H1 (cell line): Measurements from ENCODE around the gene OBSCN. TPM values are rescaled to one million over a fixed set of nuclear protein-coding genes. Genes with fewer than 3 reads are reported as not detected.
A peak's percentile ranks its signal among the peaks of the same experiment; 100 is the strongest.

ENCODE experiments used
- CTCF ChIA-PET: fragments of 300-600 bp; sonication (Branson Sonifier 250); formaldehyde crosslinking; loops from one replicate; lab custom pipeline; 2021; ENCODE audit not compliant: partially characterized antibody; lab: Charles Lee
- POLR2A ChIA-PET: fragments of 300-600 bp; sonication (Branson Sonifier 250); formaldehyde crosslinking; loops from one replicate; lab custom pipeline; 2021; ENCODE audit warnings: inconsistent platforms; ENCODE audit not compliant: partially characterized antibody; lab: Charles Lee
- DNase-seq, 2 experiments: peaks; one replicate each; pipeline versions ENCODE4 v3.0.0 to v3.0.0-alpha.2; 2010 to 2022; ENCODE audit warnings: low spot score in 2 of 2, low read depth in 1 of 2, mixed read lengths in 1 of 2
- FAIRE-seq: peaks from 2 replicates; lab custom pipeline; 2011; peaks lifted over from hg19 to GRCh38; lab: Jason Lieb, UNC
- H2AFZ ChIP-seq: 2 replicates; pipeline ENCODE4 v1.8.1; 2012; ENCODE audit warnings: low read length, inconsistent platforms
- H2AK5ac ChIP-seq: 2 replicates; pipeline ENCODE4 v1.6.1; 2013; ENCODE audit warnings: low read depth, low read length
- H2BK120ac ChIP-seq: replicated peaks from 2 replicates; pipeline ENCODE3; 2013; ENCODE audit warnings: low read depth, low read length, inconsistent platforms
- H2BK12ac ChIP-seq: 2 replicates; pipeline ENCODE4 v1.6.1; 2013; ENCODE audit warnings: low read depth, low read length
- H2BK15ac ChIP-seq: 2 replicates; pipeline ENCODE4 v1.6.1; 2013; ENCODE audit warnings: low read length
- H2BK20ac ChIP-seq: 2 replicates; pipeline ENCODE4 v1.6.1; 2013; ENCODE audit warnings: low read length
- H2BK5ac ChIP-seq: 2 replicates; pipeline ENCODE4 v1.6.1; 2013; ENCODE audit warnings: low read depth, low read length
- H3K14ac ChIP-seq: 2 replicates; pipeline ENCODE4 v1.6.1; 2013; ENCODE audit warnings: inconsistent platforms; ENCODE audit not compliant: insufficient read length
- H3K18ac ChIP-seq: 2 replicates; pipeline ENCODE4 v1.6.1; 2013; ENCODE audit warnings: low read length; ENCODE audit errors: extremely low read depth
- H3K23ac ChIP-seq: 2 replicates; pipeline ENCODE4 v1.6.1; 2013; ENCODE audit warnings: inconsistent platforms; ENCODE audit not compliant: insufficient read length
- H3K23me2 ChIP-seq: 2 replicates; pipeline ENCODE4 v1.6.1; 2013; ENCODE audit warnings: low read depth, low read length
- H3K27ac ChIP-seq: 2 replicates; pipeline ENCODE4 v1.6.1; 2011; ENCODE audit warnings: low read depth, low read length, inconsistent platforms
- H3K27me3 ChIP-seq, 4 experiments: replicated peaks in 1 of 4; 1 replicate in 1 of 4; 2 replicates in 3 of 4; pipeline versions ENCODE4 v1.6.1 to v1.8.1; 2011 to 2013; ENCODE audit warnings: low read length in 3 of 4, mild to moderate bottlenecking in 3 of 4, inconsistent platforms in 2 of 4, mixed read lengths in 2 of 4, moderate library complexity in 1 of 4; ENCODE audit not compliant: control insufficient read depth in 3 of 4, insufficient read depth in 3 of 4; ENCODE audit errors: extremely low read depth in 1 of 4
- H3K36me3 ChIP-seq, 4 experiments: 2 replicates each; pipeline versions ENCODE4 v1.6.1 to v1.8.1; 2011 to 2013; ENCODE audit warnings: mild to moderate bottlenecking in 4 of 4, low read length in 3 of 4, moderate library complexity in 2 of 4, control low read depth in 1 of 4, inconsistent platforms in 1 of 4; ENCODE audit not compliant: insufficient read depth in 4 of 4, control insufficient read depth in 2 of 4
- H3K4ac ChIP-seq: replicated peaks from 2 replicates; pipeline ENCODE3; 2013; ENCODE audit warnings: low read length, low read depth, mixed read lengths, inconsistent platforms; ENCODE audit not compliant: insufficient read length
- H3K4me1 ChIP-seq, 4 experiments: replicated peaks in 1 of 4; 1 replicate in 1 of 4; 2 replicates in 3 of 4; pipeline versions ENCODE4 v1.6.1 to v1.8.1; 2011 to 2013; ENCODE audit warnings: low read length in 3 of 4, inconsistent platforms in 2 of 4, mixed read lengths in 1 of 4; ENCODE audit not compliant: insufficient read depth in 4 of 4, control insufficient read depth in 3 of 4
- H3K4me2 ChIP-seq, 2 experiments: 2 replicates each; pipeline versions ENCODE4 v1.6.1 to v1.8.1; 2011 to 2013; ENCODE audit warnings: low read depth in 2 of 2, low read length in 2 of 2, control low read depth in 1 of 2, inconsistent platforms in 1 of 2, mild to moderate bottlenecking in 1 of 2; ENCODE audit not compliant: insufficient read depth in 1 of 2
- H3K4me3 ChIP-seq, 4 experiments: fragments of 200-600, 300-600 bp in 1 of 4; sonication (generic), shearing (Covaris generic), sonication (Bioruptor Twin) in 1 of 4; 2 replicates each; pipeline versions ENCODE4 v1.5.1 to v1.8.1; 2011 to 2016; ENCODE audit warnings: low read length in 4 of 4, low read depth in 3 of 4, control low read depth in 2 of 4, inconsistent platforms in 2 of 4, mild to moderate bottlenecking in 2 of 4, mixed read lengths in 1 of 4, moderate library complexity in 1 of 4; ENCODE audit not compliant: insufficient read depth in 2 of 4; ENCODE audit errors: extremely low read depth in 1 of 4
- H3K56ac ChIP-seq: replicated peaks from 2 replicates; pipeline ENCODE3; 2013; ENCODE audit warnings: low read depth, mild to moderate bottlenecking, mixed read lengths, low read length, inconsistent platforms; ENCODE audit not compliant: insufficient read length
- H3K79me1 ChIP-seq: 2 replicates; pipeline ENCODE4 v1.6.1; 2013; ENCODE audit warnings: low read depth, low read length, control low read depth
- H3K79me2 ChIP-seq, 2 experiments: 2 replicates each; pipeline versions ENCODE4 v1.6.1 to v1.8.1; 2012 to 2013; ENCODE audit warnings: low read length in 2 of 2, mild to moderate bottlenecking in 2 of 2, inconsistent platforms in 1 of 2; ENCODE audit not compliant: insufficient read depth in 2 of 2, control insufficient read depth in 1 of 2
- H3K9ac ChIP-seq, 4 experiments: replicated peaks in 1 of 4; 1 replicate in 1 of 4; 2 replicates in 3 of 4; pipeline versions ENCODE4 v1.6.1 to v1.8.1; 2011 to 2013; ENCODE audit warnings: low read depth in 3 of 4, low read length in 3 of 4, control low read depth in 2 of 4, mild to moderate bottlenecking in 2 of 4, moderate library complexity in 2 of 4, inconsistent platforms in 1 of 4; ENCODE audit errors: extremely low read depth in 1 of 4
- H3K9me3 ChIP-seq, 2 experiments: 2 replicates each; pipeline versions ENCODE4 v1.6.1 to v1.8.1; 2012 to 2013; ENCODE audit warnings: mild to moderate bottlenecking in 2 of 2, moderate library complexity in 2 of 2, control low read depth in 1 of 2, inconsistent platforms in 1 of 2, low read depth in 1 of 2, low read length in 1 of 2, mixed read lengths in 1 of 2; ENCODE audit not compliant: insufficient read depth in 2 of 2
- H4K20me1 ChIP-seq, 2 experiments: replicated peaks in 1 of 2; 2 replicates each; pipeline versions ENCODE3 to v1.8.1; 2011 to 2013; ENCODE audit warnings: inconsistent platforms in 2 of 2, low read length in 2 of 2, mild to moderate bottlenecking in 1 of 2; ENCODE audit not compliant: insufficient read depth in 2 of 2, control insufficient read depth in 1 of 2
- H4K5ac ChIP-seq: 2 replicates; pipeline ENCODE4 v1.6.1; 2013; ENCODE audit warnings: low read length, low read depth, mixed read lengths, inconsistent platforms; ENCODE audit not compliant: insufficient read length
- H4K8ac ChIP-seq: 2 replicates; pipeline ENCODE4 v1.8.0; 2013; ENCODE audit warnings: mild to moderate bottlenecking, moderate library complexity, low read length, inconsistent platforms; ENCODE audit not compliant: insufficient read depth; ENCODE audit errors: extremely low read depth
- H4K91ac ChIP-seq: replicated peaks from 2 replicates; pipeline ENCODE3; 2013; ENCODE audit warnings: low read length, mixed read lengths, inconsistent platforms; ENCODE audit not compliant: insufficient read length
- ATF2 ChIP-seq: IDR thresholded peaks from 2 replicates; pipeline ENCODE4 v1.6.1; 2012; ENCODE audit warnings: low read length, inconsistent platforms
- CBX8 ChIP-seq: fragments of 300-800, 300-1000 bp; sonication (generic); IDR thresholded peaks from 2 replicates; pipeline ENCODE4 v1.7.1; 2016; ENCODE audit warnings: low read depth, low read length, borderline replicate concordance
- JUN ChIP-seq: IDR thresholded peaks from 2 replicates; pipeline ENCODE4 v1.6.1; 2011; ENCODE audit warnings: low read depth, mild to moderate bottlenecking, improper control_type of control experiment, low read length
- POU5F1 ChIP-seq: IDR thresholded peaks from 2 replicates; pipeline ENCODE4 v1.6.1; 2011; ENCODE audit warnings: low read depth, mild to moderate bottlenecking, low read length, moderate library complexity
- SP4 ChIP-seq: IDR thresholded peaks from 2 replicates; pipeline ENCODE4 v1.6.1; 2012; ENCODE audit warnings: low read length, inconsistent platforms
- TAF7 ChIP-seq: optimal IDR thresholded peaks from 2 replicates; pipeline ENCODE3; 2011; ENCODE audit warnings: low read depth, mild to moderate bottlenecking, inconsistent platforms, low read length, moderate library complexity, borderline replicate concordance
- WGBS, 2 experiments: shearing (Covaris generic) in 1 of 2; methylation state at CpG; one replicate each; pipeline versions ENCODE4 v1.1.6 to v1.1.7; 2013 to 2015; ENCODE audit warnings: low lambda C conversion rate in 2 of 2, mixed read lengths in 2 of 2, inconsistent platforms in 1 of 2, low coverage in 1 of 2, missing lambda C conversion rate in 1 of 2; ENCODE audit not compliant: insufficient replicate concordance in 2 of 2, insufficient coverage in 1 of 2, insufficient read length in 1 of 2; ENCODE audit errors: extremely low coverage in 1 of 2, missing lambda C conversion rate in 1 of 2; 5-methylcytosine and 5-hydroxymethylcytosine counted together
- polyA plus RNA-seq, 7 experiments: library from polyadenylated mRNA; depleted of rRNA in 3 of 7; stranded (reverse) in 5 of 7; unstranded in 2 of 7; fragments of >200 nt in 5 of 7; fragments of 200-250 nt in 2 of 7; gene quantifications; 1 replicate in 5 of 7; 2 replicates in 1 of 7; 4 replicates in 1 of 7; pipeline versions ENCODE4 v1.2.1 to v1.2.3, GENCODE V29; 2011 to 2013; ENCODE audit warnings: missing spikeins in 2 of 7, mixed read lengths in 2 of 7
- total RNA-seq: library from RNA; stranded (reverse); fragmentation: NEBNext Ultra II Directional; extraction: Animal tissue kit (Norgen Biotek cat#: 25700); gene quantifications from 2 replicates; pipeline ENCODE4 v1.2.1, GENCODE V29; 2021
- TF ChIP-seq, protein P1 (sequence below), 3 experiments: IDR thresholded peaks; 1 replicate in 2 of 3; 2 replicates in 1 of 3; pipeline versions ENCODE4 v1.5.1 to v1.6.1; 2011; ENCODE audit warnings: low read length in 3 of 3, mild to moderate bottlenecking in 3 of 3, inconsistent platforms in 2 of 3, low read depth in 1 of 3, moderate library complexity in 1 of 3; ENCODE audit not compliant: insufficient read depth in 1 of 3; ENCODE audit errors: control extremely low read depth in 1 of 3

OBSCN gene
- total and polyA plus RNA-seq, 2 of the 8 experiments (the other 6 are each of a cell fraction or from before 2014, with no cell fraction given), result 7.5 to 28.4 TPM

GRCh38 chr1:228175316-228176023 lies 32.4 kb upstream of the OBSCN start:
- H2BK5ac ChIP-seq, result no peak overlapping the region
- CTCF ChIA-PET, result interaction anchor here (0.7 to 3.8 kb wide), 7 partner anchors 10 to 176 kb away, joined by 3 to 23 read pairs (median 4); partner anchors contain the start of gene IBA57
- DNase-seq, result no peak
- TF ChIP-seq CBX8, result no peak
- TF ChIP-seq ATF2, result no peak
- TF ChIP-seq, protein P1, sequence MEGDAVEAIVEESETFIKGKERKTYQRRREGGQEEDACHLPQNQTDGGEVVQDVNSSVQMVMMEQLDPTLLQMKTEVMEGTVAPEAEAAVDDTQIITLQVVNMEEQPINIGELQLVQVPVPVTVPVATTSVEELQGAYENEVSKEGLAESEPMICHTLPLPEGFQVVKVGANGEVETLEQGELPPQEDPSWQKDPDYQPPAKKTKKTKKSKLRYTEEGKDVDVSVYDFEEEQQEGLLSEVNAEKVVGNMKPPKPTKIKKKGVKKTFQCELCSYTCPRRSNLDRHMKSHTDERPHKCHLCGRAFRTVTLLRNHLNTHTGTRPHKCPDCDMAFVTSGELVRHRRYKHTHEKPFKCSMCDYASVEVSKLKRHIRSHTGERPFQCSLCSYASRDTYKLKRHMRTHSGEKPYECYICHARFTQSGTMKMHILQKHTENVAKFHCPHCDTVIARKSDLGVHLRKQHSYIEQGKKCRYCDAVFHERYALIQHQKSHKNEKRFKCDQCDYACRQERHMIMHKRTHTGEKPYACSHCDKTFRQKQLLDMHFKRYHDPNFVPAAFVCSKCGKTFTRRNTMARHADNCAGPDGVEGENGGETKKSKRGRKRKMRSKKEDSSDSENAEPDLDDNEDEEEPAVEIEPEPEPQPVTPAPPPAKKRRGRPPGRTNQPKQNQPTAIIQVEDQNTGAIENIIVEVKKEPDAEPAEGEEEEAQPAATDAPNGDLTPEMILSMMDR (IDR thresholded peaks at IDR 0.05; ENCODE audit: control extremely low read depth in 1 of 3, insufficient read depth in 1 of 3, low read depth in 1 of 3, low read length in 3 of 3), result no peak
- TF ChIP-seq JUN, result no peak
- no peak for TF ChIP-seq SP4
- no peak for TF ChIP-seq TAF7
- TF ChIP-seq POU5F1, result no peak

More at GRCh38 chr1:228175316-228176023, 32.4 kb upstream of the OBSCN start:
- Histone ChIP-seq H3K27ac (no peak overlapping the region), H3K56ac (no peak overlapping the region), H2BK12ac (no peak overlapping the region), H3K4me3 (no peak overlapping the region), H3K23ac (no peak overlapping the region), H3K36me3 (no peaks in the 10 kb centered on the region; a peak in 1 of 8 replicates), H4K91ac (no peak overlapping the region), H3K79me1 (peaks cover 10% of the 10 kb centered on the region), H3K4ac (no peak overlapping the region), H3K79me2 (0 out of 4 replicates have a peak, but pooled peaks cover 0 to 6% of the 10 kb centered on the region in 2 experiments), H3K9ac (no peak overlapping the region), H4K20me1 (peaks cover 8 to 20% of the 10 kb centered on the region in 2 experiments), H3K14ac (no peak overlapping the region), H4K8ac (peak overlapping the region; percentile 71; the same call in 1 of the 2 replicates), H2BK15ac (no peak overlapping the region), H3K18ac (no peak overlapping the region), H4K5ac (no peak overlapping the region), H3K27me3 (no peaks in the 10 kb centered on the region), H3K4me1 (peaks cover 0 to 6% (median 4%) of the 10 kb centered on the region in 4 experiments; a peak in 4 of 7 replicates), H3K9me3 (no peaks in the 10 kb centered on the region), H2AFZ (no peak overlapping the region), H2AK5ac (0 out of 2 replicates have a peak overlapping the region, but pooled peaks have one; percentile 24), H3K4me2 (no peak overlapping the region; a peak in 1 of 4 replicates), H2BK20ac (no peak overlapping the region), H2BK120ac (no peak overlapping the region), H3K23me2 (peaks cover 2% of the 10 kb centered on the region; the same call in 1 of the 2 replicates)
- POLR2A ChIA-PET, result interaction anchor here (1.5 to 3.2 kb wide), 3 partner anchors 9 to 35 kb away, joined by 5 to 17 read pairs (median 14); partner anchors contain the start of genes GUK1 and IBA57
- FAIRE-seq, result no peak
- WGBS, 2 experiments, result 91% methylated on average over 16 of the region's 18 CpGs; no CpG with 5 or more reads in 1 of the 2 experiments
